Ishikawa (cell line): Measurements from ENCODE around the gene TMEM94.

ENCODE experiments used
- CREB1 ChIP-seq: IDR thresholded peaks from 2 replicates; pipeline ENCODE4 v1.6.1; 2012; ENCODE audit warnings: low read depth
- EP300 ChIP-seq: IDR thresholded peaks from 2 replicates; pipeline ENCODE4 v1.6.1; 2012; ENCODE audit warnings: borderline replicate concordance
- RAD21 ChIP-seq: IDR thresholded peaks from 2 replicates; pipeline ENCODE4 v1.6.1; 2012; ENCODE audit warnings: low read depth
- TAF1 ChIP-seq: IDR thresholded peaks from 2 replicates; pipeline ENCODE4 v1.6.1; 2012; ENCODE audit warnings: low read depth, mild to moderate bottlenecking
- ZBTB7A ChIP-seq: IDR thresholded peaks from 2 replicates; pipeline ENCODE4 v1.6.1; 2012; ENCODE audit warnings: low read depth

- TF ChIP-seq ZBTB7A, result no peak
- no peak for TF ChIP-seq TAF1
- TF ChIP-seq RAD21, result no peak
- TF ChIP-seq CREB1, result no peak
- no peak for TF ChIP-seq EP300
These were observed 90.7 kb downstream of the TMEM94 start for GRCh38 chr17:75547091-75547490.
